HS-27A (cell line): ENCODE results near the gene DNAH3.
"Not testable (repeated sequence)": the region's sequence is repeated elsewhere in the genome, so short reads cannot be mapped to it uniquely, and the experiment has no call there.

Experiments
- DNase-seq: peaks from one replicate; pipeline ENCODE4 v3.0.0-alpha.2; 2012; ENCODE audit warnings: low read depth, missing footprints

DNAH3 gene

GRCh38 chr16:21120976-21121520 lies 29.6 kb downstream of the DNAH3 start:
- DNase-seq = no peak

- no peak for DNase-seq
These were observed 33.1 kb downstream of the DNAH3 start for GRCh38 chr16:21117567-21117966.

GRCh38 chr16:21116148-21116693 lies 34.4 kb downstream of the DNAH3 start:
- DNase-seq = no peak

- not testable (repeated sequence) for DNase-seq
These were observed 35.1 kb downstream of the DNAH3 start for GRCh38 chr16:21115551-21115950.

- DNase-seq = no peak
These were observed 46.4 kb downstream of the DNAH3 start for GRCh38 chr16:21103941-21104860.

GRCh38 chr16:21101631-21102420 lies 48.8 kb downstream of the DNAH3 start:
- DNase-seq = no peak

GRCh38 chr16:21100447-21100846 lies 50.2 kb downstream of the DNAH3 start:
- no peak for DNase-seq

GRCh38 chr16:21097151-21097550 lies 53.5 kb downstream of the DNAH3 start:
- no peak for DNase-seq

- DNase-seq = not testable (repeated sequence)
These were observed 55.9 kb downstream of the DNAH3 start for GRCh38 chr16:21094719-21095118.

GRCh38 chr16:21092951-21093350 lies 57.7 kb downstream of the DNAH3 start:
- no peak for DNase-seq

- DNase-seq = no peak
These were observed 61.8 kb downstream of the DNAH3 start for GRCh38 chr16:21088646-21089538.

GRCh38 chr16:21088143-21088542 lies 62.5 kb downstream of the DNAH3 start:
- no peak for DNase-seq

GRCh38 chr16:21084631-21085225 lies 65.9 kb downstream of the DNAH3 start:
- DNase-seq = no peak

GRCh38 chr16:21083729-21084268 lies 66.8 kb downstream of the DNAH3 start:
- DNase-seq = no peak

GRCh38 chr16:21081329-21081728 lies 69.3 kb downstream of the DNAH3 start:
- no peak for DNase-seq

GRCh38 chr16:21078563-21078962 lies 72.1 kb downstream of the DNAH3 start:
- no peak for DNase-seq

GRCh38 chr16:21076186-21076883 lies 74.3 kb downstream of the DNAH3 start:
- no peak for DNase-seq

- no peak for DNase-seq
These were observed 75.4 kb downstream of the DNAH3 start for GRCh38 chr16:21075252-21075651.

GRCh38 chr16:21072976-21073375 lies 77.7 kb downstream of the DNAH3 start:
- DNase-seq = no peak

- DNase-seq = no peak
These were observed 78.9 kb downstream of the DNAH3 start for GRCh38 chr16:21071741-21072140.
